ENCODE measurements around the gene OR10G8.
"Not testable (repeated sequence)": the region's sequence is repeated elsewhere in the genome, so short reads cannot be mapped to it uniquely, and the experiment has no call there.

OR10G8 gene, protein sequence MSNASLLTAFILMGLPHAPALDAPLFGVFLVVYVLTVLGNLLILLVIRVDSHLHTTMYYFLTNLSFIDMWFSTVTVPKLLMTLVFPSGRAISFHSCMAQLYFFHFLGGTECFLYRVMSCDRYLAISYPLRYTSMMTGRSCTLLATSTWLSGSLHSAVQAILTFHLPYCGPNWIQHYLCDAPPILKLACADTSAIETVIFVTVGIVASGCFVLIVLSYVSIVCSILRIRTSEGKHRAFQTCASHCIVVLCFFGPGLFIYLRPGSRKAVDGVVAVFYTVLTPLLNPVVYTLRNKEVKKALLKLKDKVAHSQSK

DNA sequence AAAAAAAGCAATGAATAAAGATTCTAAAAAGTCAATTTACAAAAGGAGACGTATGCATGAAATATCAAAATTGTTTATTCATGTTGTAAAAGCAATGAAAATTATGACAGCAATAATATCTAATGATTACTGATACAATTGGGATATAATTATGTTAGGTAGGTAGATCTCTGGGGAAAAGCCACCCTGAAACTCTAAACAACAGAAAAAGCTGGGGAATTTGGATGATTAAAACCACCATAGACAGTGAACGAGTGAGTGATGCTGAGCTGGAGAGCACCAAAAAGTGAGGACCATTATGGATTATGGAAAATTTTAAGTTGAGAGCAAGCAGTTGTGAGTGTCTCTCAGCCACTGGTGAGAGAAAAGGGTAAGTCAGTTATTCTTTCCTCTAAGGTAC is at the start of gene OR10G8:
OR10G8 (plus strand) TSS at position 301 of the 400 bp plus-strand sequence. CDS start 2,825 bp downstream, outside the sequence.
- no peak for DNase-seq

DNA sequence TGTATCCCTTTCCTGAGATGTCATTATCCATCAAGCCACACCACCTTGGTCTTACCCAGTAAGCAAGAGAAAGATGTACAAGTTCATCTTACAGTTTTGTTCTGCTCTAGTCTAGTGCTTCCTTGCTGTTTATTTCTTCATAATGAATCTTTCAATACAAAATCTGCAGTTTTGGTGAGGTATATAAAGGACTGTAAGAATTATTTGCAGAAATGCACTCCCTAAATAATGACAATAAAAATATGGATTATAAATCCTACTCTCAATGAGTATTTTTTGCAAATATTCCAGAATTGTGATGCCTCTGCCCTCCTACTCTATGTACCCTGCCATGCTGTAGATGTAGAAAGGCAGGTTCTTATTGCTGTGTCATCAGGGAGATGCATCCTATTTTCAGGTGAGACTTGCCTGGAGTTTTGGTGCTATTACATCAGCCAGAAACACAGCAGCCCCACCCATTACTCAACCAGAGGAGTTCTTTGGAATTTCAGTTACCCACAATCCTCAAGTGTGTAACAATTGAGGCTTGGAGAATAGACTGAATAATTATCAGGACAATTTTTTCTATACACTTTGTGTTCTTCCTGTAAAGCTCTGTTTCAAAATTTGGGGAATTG is 48.8 kb upstream of the OR10G8 start, which contains the start of gene OR10S1:
OR10S1 (minus strand) TSS at position 51 of the 617 bp plus-strand sequence. CDS start 117 bp downstream, outside the sequence.
- DNase-seq = no peak

DNA sequence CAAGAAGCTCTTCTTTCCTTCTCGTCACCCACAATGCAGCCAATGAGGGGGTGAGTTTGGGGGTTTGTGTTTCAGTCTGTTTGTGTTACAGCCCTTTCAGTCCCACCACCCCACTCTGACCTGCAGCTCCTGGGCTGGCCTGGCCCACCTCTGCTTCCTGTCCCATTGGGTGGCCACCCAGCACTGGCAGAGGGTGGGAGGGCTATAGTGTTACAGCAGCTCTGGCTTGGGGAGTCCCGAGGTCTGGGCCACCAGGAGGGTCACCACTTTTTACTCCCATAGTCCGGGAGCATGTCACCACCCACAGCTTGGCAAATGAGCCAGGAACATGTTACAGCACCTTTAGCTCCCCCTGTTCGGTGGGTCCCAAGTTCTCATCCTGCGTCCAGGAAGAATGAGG is 47.3 kb upstream of the OR10G8 start:
- DNase-seq = no peak

DNA sequence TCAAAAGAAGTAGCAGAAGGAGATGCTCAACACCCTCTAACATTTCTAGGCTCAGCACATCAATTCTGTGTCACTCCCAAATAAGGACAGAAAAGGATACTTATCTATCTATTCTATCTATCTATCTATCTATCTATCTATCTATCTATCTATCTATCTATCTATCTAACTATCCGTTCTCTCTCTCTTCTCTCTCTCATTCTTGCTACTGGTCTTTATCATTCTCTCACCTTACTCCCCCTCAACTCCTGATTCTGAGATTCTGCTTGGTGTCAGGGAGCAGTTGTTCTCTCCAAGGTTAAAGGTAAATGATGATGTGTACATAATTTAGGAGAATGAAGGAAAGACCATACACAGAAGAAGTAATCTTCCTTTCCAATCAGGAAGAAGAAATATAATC is 31.5 kb upstream of the OR10G8 start, which contains the start of gene OR10G6:
OR10G6 (minus strand) TSS at position 43 of the 400 bp plus-strand sequence; CDS start at position 43, 0 bp downstream.
- no peak for DNase-seq

DNA sequence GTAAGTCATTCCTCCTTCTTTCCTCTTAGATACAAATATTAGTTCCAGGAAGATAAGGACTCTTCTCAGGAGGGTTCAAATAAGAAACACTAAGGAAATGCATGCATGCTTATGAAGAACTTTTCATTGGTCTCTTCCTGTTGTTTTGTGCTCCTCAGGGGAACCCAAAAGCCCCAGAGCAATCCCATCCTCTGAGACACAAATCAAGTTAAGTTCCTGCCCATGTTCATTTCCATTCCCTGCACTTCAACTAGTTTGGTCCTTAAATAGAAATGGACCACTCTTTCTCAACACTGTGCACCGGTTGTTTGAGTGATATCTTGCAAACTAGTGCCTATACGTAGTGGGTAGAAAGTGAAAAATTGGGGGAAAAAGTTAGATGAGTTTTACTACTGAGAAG is 13.9 kb upstream of the OR10G8 start, which contains the start of gene OR10G4:
OR10G4 (plus strand) TSS at position 301 of the 400 bp plus-strand sequence. CDS start 2,578 bp downstream, outside the sequence.
- no peak for DNase-seq

DNA sequence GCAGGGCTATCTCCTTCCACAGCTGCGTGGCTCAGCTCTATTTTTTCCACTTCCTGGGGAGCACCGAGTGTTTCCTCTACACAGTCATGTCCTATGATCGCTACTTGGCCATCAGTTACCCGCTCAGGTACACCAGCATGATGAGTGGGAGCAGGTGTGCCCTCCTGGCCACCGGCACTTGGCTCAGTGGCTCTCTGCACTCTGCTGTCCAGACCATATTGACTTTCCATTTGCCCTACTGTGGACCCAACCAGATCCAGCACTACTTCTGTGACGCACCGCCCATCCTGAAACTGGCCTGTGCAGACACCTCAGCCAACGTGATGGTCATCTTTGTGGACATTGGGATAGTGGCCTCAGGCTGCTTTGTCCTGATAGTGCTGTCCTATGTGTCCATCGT is 10.8 kb upstream of the OR10G8 start:
- DNase-seq = not testable (repeated sequence)

DNA sequence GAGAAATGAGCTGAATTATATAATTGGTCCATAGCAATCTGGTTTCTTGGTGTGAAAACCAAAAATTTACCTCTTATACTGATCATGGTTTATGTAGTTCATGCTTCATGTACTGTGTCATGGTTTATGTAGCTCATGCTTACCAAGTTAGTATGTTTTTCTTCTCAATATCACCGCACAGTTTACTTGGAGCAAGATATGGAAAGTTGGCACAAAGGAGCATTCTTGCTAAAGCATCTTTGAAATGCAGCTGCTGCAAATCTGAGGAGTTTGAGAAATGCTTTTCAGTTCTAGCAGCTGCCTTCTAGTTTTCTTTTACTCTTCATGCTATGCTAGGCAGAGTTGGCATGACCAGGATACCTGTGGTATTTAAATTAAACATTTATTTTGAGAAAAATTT is 10.1 kb downstream of the OR10G8 start:
- DNase-seq = no peak

DNA sequence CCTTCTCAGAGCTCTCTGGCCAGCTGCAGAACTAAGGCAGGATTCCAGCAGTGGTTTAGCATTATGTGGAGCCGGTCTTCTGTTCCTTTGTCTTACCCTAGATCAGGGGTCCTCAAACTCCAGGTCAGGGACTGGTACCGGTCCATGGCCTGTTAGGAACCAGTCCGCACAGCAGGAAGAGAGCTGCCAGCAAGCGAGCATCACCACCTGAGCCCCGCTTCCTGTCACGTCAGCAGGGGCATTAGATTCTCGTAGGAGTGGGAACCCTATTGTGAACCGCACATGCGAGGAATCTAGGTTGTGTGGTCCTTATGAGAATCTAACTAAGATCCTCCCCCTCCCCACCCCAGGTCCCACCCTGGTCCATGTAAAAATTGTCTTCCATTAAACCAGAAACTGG is 13.0 kb downstream of the OR10G8 start:
- DNase-seq = no peak

DNA sequence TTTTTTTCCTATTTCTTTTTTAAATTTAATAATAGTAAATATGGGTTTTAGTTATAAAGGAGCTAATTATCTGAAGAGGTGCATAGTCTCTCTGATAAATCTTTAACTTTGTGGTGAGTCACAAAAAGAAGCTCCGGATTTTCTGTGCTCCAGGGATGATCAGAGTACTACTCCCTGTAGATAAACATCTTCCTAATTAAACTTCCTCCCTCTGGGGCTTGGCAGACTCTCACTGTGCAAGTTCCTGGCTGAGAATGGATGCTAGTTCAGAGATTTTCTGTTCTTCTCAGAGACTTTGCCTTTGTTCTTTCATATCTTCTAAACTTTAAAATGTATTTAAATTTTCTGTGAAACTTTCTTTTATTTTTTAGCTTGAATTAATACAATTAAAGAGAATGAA is 14.7 kb downstream of the OR10G8 start, which contains the start of gene OR10G7:
OR10G7 (minus strand) TSS at position 72 of the 400 bp plus-strand sequence. CDS start 2,324 bp downstream, outside the sequence.
- no peak for DNase-seq

DNA sequence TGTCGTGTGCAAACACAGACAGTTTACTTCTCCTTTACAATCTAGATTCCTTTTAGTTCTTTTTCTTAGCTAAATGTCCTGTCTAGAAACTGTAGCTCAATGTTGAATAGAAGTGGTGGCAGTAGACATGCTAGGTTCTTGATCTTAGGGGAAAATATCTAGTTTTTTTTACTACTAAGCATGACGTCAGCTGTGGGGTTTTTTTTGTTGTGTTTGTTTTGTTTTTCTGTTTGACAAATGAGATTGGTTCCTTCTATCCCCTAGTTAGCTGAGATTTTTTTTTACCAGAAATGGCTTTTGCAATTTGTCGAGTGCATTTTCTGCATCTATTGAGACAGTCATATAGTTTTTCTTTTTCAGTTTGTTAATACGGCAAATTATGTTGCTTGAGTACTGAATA is 16.8 kb downstream of the OR10G8 start:
- DNase-seq = no peak

DNA sequence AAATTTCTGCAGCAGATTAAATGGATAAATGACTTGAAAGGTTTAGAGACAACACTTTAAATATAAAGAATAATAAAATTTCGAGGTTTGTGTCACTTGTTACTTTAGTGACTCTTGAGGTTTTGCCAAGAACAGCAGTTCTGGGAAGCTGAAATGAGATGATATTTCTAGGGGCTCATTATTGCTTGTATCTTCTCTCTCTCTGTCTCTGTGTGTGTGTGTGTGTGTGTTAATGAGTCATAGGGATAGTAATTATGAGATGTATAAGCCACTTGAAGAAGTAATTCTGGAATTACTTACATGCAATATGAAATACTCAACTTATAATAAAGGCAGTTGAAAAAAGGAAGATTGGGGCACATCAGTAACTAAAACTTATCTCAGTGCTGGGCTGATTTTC is 24.1 kb downstream of the OR10G8 start:
- no peak for DNase-seq

DNA sequence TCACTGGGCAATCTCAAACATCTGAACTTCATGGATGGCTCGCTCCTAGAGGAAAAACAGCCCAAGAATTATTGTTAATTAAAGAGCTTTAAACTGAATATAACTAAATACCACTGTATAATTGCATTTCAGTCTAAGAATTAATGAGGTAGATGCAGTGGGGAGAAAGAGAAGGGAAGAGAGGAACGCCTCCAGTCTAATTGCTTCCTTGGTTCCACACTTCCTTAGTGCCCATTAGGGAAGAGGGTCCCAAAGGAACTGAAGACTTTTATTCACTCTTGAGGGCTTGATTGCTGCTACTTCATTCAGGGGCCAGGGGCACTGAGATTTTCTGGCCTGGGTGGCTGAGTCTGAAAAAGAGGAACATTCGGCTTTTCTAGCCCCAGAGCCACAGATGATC is 26.4 kb downstream of the OR10G8 start:
- no peak for DNase-seq

DNA sequence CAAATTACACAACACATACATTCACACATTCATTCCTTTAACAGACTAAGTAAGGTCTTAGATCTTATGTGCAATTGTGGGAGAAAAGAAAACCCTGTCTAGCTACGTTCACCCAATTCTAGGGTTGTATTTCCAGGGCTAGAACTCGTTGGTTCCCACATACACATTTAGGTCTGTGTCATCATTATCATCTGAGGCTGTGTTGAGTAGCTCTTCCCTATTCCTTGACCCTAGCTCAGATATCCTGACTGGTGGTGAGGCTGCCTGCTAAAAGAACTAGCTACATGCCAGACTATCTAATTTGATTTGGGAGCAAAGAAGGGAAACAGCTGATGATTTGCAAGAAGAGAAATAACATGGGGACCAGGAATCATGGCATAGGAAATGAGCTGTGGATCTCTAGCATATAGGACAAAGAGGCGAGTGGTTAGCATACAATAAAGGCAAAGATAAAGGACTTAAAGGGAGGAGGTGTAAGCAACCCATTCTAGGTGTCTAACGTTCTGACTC is 42.1 kb downstream of the OR10G8 start:
- no peak for DNase-seq

DNA sequence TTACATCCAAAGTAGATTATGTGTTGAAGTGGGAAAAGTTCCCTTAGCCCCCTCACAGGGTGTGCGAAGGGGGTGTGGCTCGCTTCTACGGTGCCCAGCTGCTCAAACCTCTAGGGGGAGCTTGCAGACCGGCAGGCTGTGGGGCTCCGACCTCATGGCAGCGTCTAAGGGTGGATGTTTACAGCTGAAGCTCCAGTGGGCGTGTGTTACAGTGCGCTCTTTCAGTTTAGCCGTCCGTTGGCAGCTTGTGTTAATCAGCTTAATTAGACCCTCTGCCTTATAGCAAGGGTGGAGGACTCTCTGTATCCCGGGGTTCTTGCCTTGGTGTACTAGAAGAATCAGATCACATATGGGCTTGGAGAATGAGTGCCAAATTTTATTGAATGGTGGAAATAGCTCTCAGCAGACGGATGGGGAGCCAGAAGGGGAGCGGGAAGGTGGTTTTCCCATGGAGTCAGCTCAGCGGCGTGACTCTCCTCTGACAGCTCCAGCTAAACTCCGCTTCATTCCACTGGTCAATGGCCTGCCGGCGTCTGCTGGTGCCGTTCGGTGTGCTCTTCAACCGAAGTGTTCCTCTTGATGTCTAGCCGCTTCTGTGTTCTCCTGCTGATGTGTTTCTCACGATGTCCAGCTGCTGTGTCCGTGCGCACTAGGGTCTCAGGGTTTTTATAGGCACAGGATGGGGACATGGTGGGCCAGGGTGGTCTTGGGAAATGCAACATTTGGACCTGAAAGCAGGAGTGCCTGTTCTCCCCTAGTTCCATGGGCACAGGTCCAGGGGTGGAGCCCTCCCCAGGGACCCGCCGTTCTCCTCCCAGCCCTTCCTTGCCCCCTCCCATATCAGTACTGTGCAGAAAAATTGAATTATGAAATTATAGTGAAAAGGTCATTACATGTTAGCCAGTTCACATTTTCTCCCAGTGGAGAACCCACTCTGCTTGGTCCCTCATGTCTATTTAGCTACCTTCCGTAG is 43.1 kb downstream of the OR10G8 start:
- peak; percentile 66 for DNase-seq

DNA sequence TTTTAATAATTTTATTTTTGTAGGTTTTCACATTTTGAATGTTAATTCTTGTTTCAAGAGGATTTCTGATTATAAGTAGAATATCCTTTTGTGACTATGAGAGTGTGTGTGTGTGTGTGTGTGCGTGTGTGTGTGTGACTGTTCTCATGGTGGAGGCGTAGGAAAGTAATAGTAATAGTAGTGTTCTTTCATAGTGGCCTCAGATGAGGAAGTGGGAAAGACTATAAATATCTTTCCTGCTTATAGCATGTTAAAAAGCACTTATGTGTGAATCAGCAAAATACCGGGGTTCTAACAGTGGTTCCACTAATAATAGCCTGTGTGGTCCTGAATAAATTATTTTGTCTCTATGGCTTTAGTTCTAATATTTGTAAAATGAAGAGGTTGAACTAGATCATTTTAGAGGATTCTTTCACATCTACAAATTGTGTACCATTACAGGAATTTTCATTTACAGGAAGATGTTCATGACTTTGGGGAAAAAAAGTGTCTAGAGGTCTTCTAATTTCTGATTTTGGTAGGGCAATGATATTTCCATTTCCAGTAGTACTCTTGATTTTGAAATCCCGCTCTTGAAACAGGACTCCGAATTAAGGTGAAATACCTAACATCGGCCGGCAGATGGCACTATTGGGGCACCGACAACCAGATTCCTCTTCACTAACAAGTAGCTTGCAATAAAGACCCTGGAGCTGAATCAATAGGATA is 44.5 kb downstream of the OR10G8 start:
- DNase-seq = peak; percentile 84

DNA sequence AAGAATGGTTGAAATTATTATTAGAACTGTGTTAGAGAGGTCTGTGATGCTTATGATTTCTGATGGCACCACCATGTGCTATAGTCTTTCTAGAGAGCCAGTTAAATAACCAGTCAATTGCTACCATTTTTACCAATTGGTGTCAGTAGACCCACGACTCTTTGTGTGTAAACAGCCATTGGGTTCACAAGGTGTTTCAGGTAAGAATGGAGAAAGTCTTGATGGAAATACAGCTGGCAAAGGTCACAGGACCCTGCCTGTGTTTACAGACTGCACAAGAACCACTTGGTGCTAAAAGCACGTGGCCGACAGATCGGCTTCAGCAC is 45.0 kb downstream of the OR10G8 start:
- DNase-seq = no peak

DNA sequence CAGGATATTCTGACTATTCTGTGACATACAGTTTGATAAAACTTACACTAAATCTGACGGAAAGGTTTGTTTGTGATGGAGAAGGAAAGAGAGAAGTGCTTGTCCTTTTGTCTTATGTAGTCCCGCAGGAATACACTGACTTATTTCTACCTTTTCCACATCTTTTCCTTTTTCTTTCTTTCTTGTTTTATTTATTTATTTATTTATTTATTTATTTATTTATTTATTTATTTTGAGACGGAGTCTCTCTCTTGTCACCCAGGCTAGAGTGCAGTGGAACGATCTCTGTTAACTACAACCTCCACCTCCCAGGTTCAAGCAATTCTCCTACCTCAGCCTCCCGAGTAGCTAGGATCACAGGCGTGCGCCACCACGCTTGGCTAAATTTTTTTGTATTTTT is 45.5 kb downstream of the OR10G8 start:
- DNase-seq = no peak

DNA sequence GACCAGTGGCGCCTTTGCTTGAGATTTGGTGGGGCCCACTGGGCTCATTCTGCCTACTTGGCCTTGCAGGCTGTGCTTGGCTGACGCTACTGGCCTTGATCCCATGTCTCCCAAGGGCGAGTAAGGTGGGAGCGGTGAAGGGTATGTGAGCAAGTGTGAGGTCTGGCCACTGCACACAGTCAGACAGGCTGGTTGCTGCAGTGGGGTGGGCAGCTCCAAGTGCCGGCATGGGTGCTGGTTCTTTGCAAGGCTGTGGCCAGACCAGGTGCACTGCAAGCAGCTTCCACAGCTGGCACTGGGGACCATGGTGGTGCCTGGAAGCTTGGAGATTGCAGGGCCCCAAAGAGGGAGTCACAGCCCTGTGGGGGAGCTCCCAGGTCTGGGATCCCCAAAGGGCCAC is 48.0 kb downstream of the OR10G8 start:
- no peak for DNase-seq

DNA sequence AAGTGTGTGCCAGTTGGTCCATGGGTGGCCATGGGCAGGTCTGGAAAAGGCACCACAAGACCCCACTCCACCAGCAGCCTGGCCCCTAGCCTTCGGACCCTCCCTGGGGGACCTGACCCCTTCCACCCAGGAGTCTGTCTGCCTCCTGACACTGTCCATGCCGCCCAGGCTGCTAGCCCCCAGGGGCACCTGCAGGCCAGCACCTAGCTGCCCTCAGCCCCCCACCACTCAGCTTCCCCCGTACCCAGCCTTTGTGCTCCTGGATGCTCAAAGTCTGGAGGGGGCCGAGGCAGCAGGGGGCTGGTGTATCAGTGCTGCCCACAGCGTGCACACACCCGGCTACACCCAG is 48.9 kb downstream of the OR10G8 start:
- DNase-seq = no peak

DNA sequence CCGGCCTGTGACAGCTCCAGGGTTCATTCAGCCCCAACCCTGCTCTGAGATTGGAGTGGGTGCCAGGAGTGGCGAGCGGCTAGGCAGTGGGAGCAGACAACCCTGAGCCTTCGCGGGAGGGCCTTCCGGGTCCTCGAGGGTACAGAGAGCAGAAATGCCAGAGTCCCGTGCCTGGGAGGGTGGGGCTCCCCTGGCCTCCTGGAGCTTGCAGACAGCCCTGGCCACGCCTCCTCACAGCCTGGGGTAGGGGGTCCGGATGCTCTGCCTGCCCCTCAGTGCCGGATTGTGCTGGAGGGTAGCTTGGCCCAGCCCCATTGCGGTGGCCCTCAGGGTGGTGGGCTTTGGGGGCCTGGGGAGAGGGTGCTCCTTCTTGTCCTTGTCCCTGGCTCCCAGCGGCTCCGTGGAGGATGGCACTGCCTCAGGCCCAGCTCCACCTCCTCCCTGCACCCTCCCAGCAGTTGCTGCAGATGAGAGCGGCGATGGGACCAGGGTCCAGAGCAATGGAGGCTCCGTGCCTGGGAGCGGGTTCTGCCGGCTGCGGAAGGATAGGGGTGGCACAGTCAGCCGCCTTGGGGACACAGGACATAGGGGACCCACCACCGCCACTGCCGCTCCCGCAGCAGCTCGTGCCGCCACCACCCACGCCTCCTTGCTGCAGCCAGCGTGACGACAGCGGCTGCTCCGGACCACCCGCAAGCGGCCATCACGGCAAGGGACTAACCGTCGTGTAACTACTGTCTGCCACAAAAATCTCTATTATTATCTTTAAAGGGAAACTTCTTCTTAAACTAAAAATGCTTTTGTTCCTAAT is 49.4 kb downstream of the OR10G8 start:
- peak; percentile 52 for DNase-seq

DNA sequence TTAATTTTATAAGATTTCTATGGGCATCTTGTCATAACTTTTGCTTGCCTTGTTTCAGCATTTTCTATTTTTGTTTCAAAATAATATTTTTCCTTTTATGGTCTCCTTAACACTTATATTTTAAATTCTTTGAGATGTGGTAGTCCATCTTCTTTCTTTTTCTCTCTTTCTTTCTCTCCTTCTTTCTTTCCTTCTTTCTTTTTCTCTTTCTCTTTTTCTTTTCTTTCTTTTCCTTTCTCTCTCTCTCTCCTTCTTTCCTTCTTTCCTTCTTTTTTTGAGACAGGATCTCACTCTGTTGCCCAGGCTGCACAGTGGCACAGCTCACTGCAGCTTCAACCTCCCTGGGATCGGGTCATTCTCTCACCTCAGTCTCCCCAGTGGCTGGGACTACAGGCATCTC is 50.7 kb downstream of the OR10G8 start:
- no peak for DNase-seq

Data from right forelimb (tissue), 1 donor.